Measurements from ENCODE around the gene RPS26.
A peak's percentile ranks its signal among the peaks of the same experiment; 100 is the strongest.
"Not testable (repeated sequence)": the region's sequence is repeated elsewhere in the genome, so short reads cannot be mapped to it uniquely, and the experiment has no call there.

RPS26 gene

GRCh38 chr12:56046027-56046780 lies 4.5 kb downstream of the RPS26 start:
- no peak for DNase-seq (ENCODE audit: low read depth)
- H3K4me3 ChIP-seq (ENCODE audit: low read length): no peak overlapping the region
- H3K9ac ChIP-seq (ENCODE audit: low read length): peak overlapping the region; percentile 0
- H3K27me3 ChIP-seq (replicated peaks; ENCODE audit: control insufficient read depth, insufficient read depth, low read length): no peaks in the 10 kb centered on the region
- H3K36me3 ChIP-seq (ENCODE audit: control insufficient read depth, insufficient read depth, low read length, severe bottlenecking): peaks cover 32% of the 10 kb centered on the region
- peaks cover 13% of the 10 kb centered on the region for H3K4me1 ChIP-seq (ENCODE audit: control insufficient read depth, insufficient read depth, low read length)
- no peaks in the 10 kb centered on the region for H3K9me3 ChIP-seq (ENCODE audit: control insufficient read depth, low read length)

GRCh38 chr12:56053407-56053893 lies 11.7 kb downstream of the RPS26 start:
- Histone ChIP-seq H3K4me1 (ENCODE audit: control insufficient read depth, insufficient read depth, low read length) (peaks cover 4% of the 10 kb centered on the region), H3K27me3 (replicated peaks; ENCODE audit: control insufficient read depth, insufficient read depth, low read length) (no peaks in the 10 kb centered on the region), H3K9me3 (ENCODE audit: control insufficient read depth, low read length) (no peaks in the 10 kb centered on the region), H3K4me3 (ENCODE audit: low read length) (no peak overlapping the region), H3K9ac (ENCODE audit: low read length) (no peak overlapping the region), H3K36me3 (ENCODE audit: control insufficient read depth, insufficient read depth, low read length, severe bottlenecking) (no peaks in the 10 kb centered on the region)
- no peak for DNase-seq (ENCODE audit: low read depth)

- DNase-seq (ENCODE audit: low read depth); H3K36me3 ChIP-seq (ENCODE audit: control insufficient read depth, insufficient read depth, low read length, severe bottlenecking): not testable (repeated sequence)
Observed at GRCh38 chr12:56059964-56060363, 18.2 kb downstream of the RPS26 start.

GRCh38 chr12:56061982-56062381 lies 20.3 kb downstream of the RPS26 start:
- Histone ChIP-seq H3K36me3 (ENCODE audit: control insufficient read depth, insufficient read depth, low read length, severe bottlenecking) (no peaks in the 10 kb centered on the region), H3K27me3 (replicated peaks; ENCODE audit: control insufficient read depth, insufficient read depth, low read length) (no peaks in the 10 kb centered on the region), H3K9me3 (ENCODE audit: control insufficient read depth, low read length) (no peaks in the 10 kb centered on the region), H3K4me3 (ENCODE audit: low read length) (no peak overlapping the region), H3K9ac (ENCODE audit: low read length) (no peak overlapping the region), H3K4me1 (ENCODE audit: control insufficient read depth, insufficient read depth, low read length) (no peaks in the 10 kb centered on the region)
- no peak for DNase-seq (ENCODE audit: low read depth)

More at GRCh38 chr12:56059964-56060363, 18.2 kb downstream of the RPS26 start:
- H3K9ac ChIP-seq (ENCODE audit: low read length); H3K27me3 ChIP-seq (replicated peaks; ENCODE audit: control insufficient read depth, insufficient read depth, low read length); H3K4me3 ChIP-seq (ENCODE audit: low read length); H3K9me3 ChIP-seq (ENCODE audit: control insufficient read depth, low read length); H3K4me1 ChIP-seq (ENCODE audit: control insufficient read depth, insufficient read depth, low read length): not testable (repeated sequence)

- DNase-seq (ENCODE audit: low read depth): peak; percentile 27
- H3K27me3 ChIP-seq (replicated peaks; ENCODE audit: control insufficient read depth, insufficient read depth, low read length): no peaks in the 10 kb centered on the region
- H3K4me1 ChIP-seq (ENCODE audit: control insufficient read depth, insufficient read depth, low read length): no peaks in the 10 kb centered on the region
- H3K9me3 ChIP-seq (ENCODE audit: control insufficient read depth, low read length): no peaks in the 10 kb centered on the region
- no peak overlapping the region for H3K9ac ChIP-seq (ENCODE audit: low read length)
- no peak overlapping the region for H3K4me3 ChIP-seq (ENCODE audit: low read length)
- H3K36me3 ChIP-seq (ENCODE audit: control insufficient read depth, insufficient read depth, low read length, severe bottlenecking): no peaks in the 10 kb centered on the region
Observed at GRCh38 chr12:56062996-56063395, 21.3 kb downstream of the RPS26 start.

- H3K9ac ChIP-seq (ENCODE audit: low read length): no peak overlapping the region
- H3K36me3 ChIP-seq (ENCODE audit: control insufficient read depth, insufficient read depth, low read length, severe bottlenecking): no peaks in the 10 kb centered on the region
- H3K9me3 ChIP-seq (ENCODE audit: control insufficient read depth, low read length): no peaks in the 10 kb centered on the region
- no peaks in the 10 kb centered on the region for H3K27me3 ChIP-seq (replicated peaks; ENCODE audit: control insufficient read depth, insufficient read depth, low read length)
- DNase-seq (ENCODE audit: low read depth): peak; percentile 24
- no peak overlapping the region for H3K4me3 ChIP-seq (ENCODE audit: low read length)
- peaks cover 6% of the 10 kb centered on the region for H3K4me1 ChIP-seq (ENCODE audit: control insufficient read depth, insufficient read depth, low read length)
Observed at GRCh38 chr12:56071648-56072047, 29.9 kb downstream of the RPS26 start.

- no peak for DNase-seq (ENCODE audit: low read depth)
- H3K4me3 ChIP-seq (ENCODE audit: low read length): no peak overlapping the region
- peaks cover 14% of the 10 kb centered on the region for H3K4me1 ChIP-seq (ENCODE audit: control insufficient read depth, insufficient read depth, low read length)
- no peak overlapping the region for H3K9ac ChIP-seq (ENCODE audit: low read length)
- no peaks in the 10 kb centered on the region for H3K9me3 ChIP-seq (ENCODE audit: control insufficient read depth, low read length)
- no peaks in the 10 kb centered on the region for H3K27me3 ChIP-seq (replicated peaks; ENCODE audit: control insufficient read depth, insufficient read depth, low read length)
- no peaks in the 10 kb centered on the region for H3K36me3 ChIP-seq (ENCODE audit: control insufficient read depth, insufficient read depth, low read length, severe bottlenecking)
Observed at GRCh38 chr12:56074396-56074795, 32.7 kb downstream of the RPS26 start.

- Histone ChIP-seq H3K27me3 (replicated peaks; ENCODE audit: control insufficient read depth, insufficient read depth, low read length) (peaks cover 17% of the 10 kb centered on the region), H3K4me1 (ENCODE audit: control insufficient read depth, insufficient read depth, low read length) (peaks cover 16% of the 10 kb centered on the region)
- not testable (repeated sequence) for H3K9ac ChIP-seq (ENCODE audit: low read length); H3K4me3 ChIP-seq (ENCODE audit: low read length); H3K9me3 ChIP-seq (ENCODE audit: control insufficient read depth, low read length); H3K36me3 ChIP-seq (ENCODE audit: control insufficient read depth, insufficient read depth, low read length, severe bottlenecking); DNase-seq (ENCODE audit: low read depth)
Observed at GRCh38 chr12:56077966-56078365, 36.2 kb downstream of the RPS26 start.

- no peak overlapping the region for H3K9ac ChIP-seq (ENCODE audit: low read length)
- peaks cover 16% of the 10 kb centered on the region for H3K4me1 ChIP-seq (ENCODE audit: control insufficient read depth, insufficient read depth, low read length)
- H3K36me3 ChIP-seq (ENCODE audit: control insufficient read depth, insufficient read depth, low read length, severe bottlenecking): no peaks in the 10 kb centered on the region
- DNase-seq (ENCODE audit: low read depth): no peak
- peaks cover 17% of the 10 kb centered on the region for H3K27me3 ChIP-seq (replicated peaks; ENCODE audit: control insufficient read depth, insufficient read depth, low read length)
- peak overlapping the region; percentile 84 for H3K4me3 ChIP-seq (ENCODE audit: low read length)
- H3K9me3 ChIP-seq (ENCODE audit: control insufficient read depth, low read length): no peaks in the 10 kb centered on the region
Observed at GRCh38 chr12:56078427-56078826, 36.7 kb downstream of the RPS26 start.

GRCh38 chr12:56078931-56079722 lies 37.4 kb downstream of the RPS26 start:
- H3K36me3 ChIP-seq (ENCODE audit: control insufficient read depth, insufficient read depth, low read length, severe bottlenecking): no peaks in the 10 kb centered on the region
- H3K9me3 ChIP-seq (ENCODE audit: control insufficient read depth, low read length): no peaks in the 10 kb centered on the region
- H3K27me3 ChIP-seq (replicated peaks; ENCODE audit: control insufficient read depth, insufficient read depth, low read length): peaks cover 24% of the 10 kb centered on the region
- peak overlapping the region; percentile 69 for H3K9ac ChIP-seq (ENCODE audit: low read length)
- H3K4me3 ChIP-seq (ENCODE audit: low read length): peak overlapping the region; percentile 84
- DNase-seq (ENCODE audit: low read depth): peak; percentile 94
- peaks cover 16% of the 10 kb centered on the region for H3K4me1 ChIP-seq (ENCODE audit: control insufficient read depth, insufficient read depth, low read length)

GRCh38 chr12:56079723-56080555 lies 38.2 kb downstream of the RPS26 start, which contains the start of gene ERBB3:
ERBB3 (plus strand) TSS chr12:56080165; CDS start chr12:56080301, 136 bp downstream.
- Histone ChIP-seq H3K4me1 (ENCODE audit: control insufficient read depth, insufficient read depth, low read length) (peaks cover 16% of the 10 kb centered on the region), H3K27me3 (replicated peaks; ENCODE audit: control insufficient read depth, insufficient read depth, low read length) (peaks cover 25% of the 10 kb centered on the region), H3K4me3 (ENCODE audit: low read length) (peak within 1 kb of the TSS; percentile 84), H3K9me3 (ENCODE audit: control insufficient read depth, low read length) (no peaks in the 10 kb centered on the region), H3K36me3 (ENCODE audit: control insufficient read depth, insufficient read depth, low read length, severe bottlenecking) (no peaks in the 10 kb centered on the region), H3K9ac (ENCODE audit: low read length) (peak within 1 kb of the TSS; percentile 69)
- DNase-seq (ENCODE audit: low read depth): peak; percentile 90
